ENCODE measurements around the gene RNF166.

Gene RNF166

GRCh38 chr16:88691129-88691813 is 14.9 kb downstream of the RNF166 start:
- Histone ChIP-seq H3K36me3 (ENCODE audit: control insufficient read depth, insufficient read depth, low read length) (peaks cover 3% of the 10 kb centered on the region), H3K4me1 (ENCODE audit: control insufficient read depth, insufficient read depth, low read length) (peaks cover 5% of the 10 kb centered on the region), H3K4me3 (ENCODE audit: low read depth, low read length) (no peak overlapping the region), H3K27me3 (ENCODE audit: control insufficient read depth, insufficient read depth, low read length) (peaks cover 12% of the 10 kb centered on the region), H3K9me3 (ENCODE audit: control insufficient read depth, insufficient read depth, low read length) (no peaks in the 10 kb centered on the region), H3K9ac (ENCODE audit: low read depth, low read length) (no peak overlapping the region)

GRCh38 chr16:88690341-88691128 is 15.7 kb downstream of the RNF166 start:
- peaks cover 12% of the 10 kb centered on the region for H3K27me3 ChIP-seq (ENCODE audit: control insufficient read depth, insufficient read depth, low read length)

DNA sequence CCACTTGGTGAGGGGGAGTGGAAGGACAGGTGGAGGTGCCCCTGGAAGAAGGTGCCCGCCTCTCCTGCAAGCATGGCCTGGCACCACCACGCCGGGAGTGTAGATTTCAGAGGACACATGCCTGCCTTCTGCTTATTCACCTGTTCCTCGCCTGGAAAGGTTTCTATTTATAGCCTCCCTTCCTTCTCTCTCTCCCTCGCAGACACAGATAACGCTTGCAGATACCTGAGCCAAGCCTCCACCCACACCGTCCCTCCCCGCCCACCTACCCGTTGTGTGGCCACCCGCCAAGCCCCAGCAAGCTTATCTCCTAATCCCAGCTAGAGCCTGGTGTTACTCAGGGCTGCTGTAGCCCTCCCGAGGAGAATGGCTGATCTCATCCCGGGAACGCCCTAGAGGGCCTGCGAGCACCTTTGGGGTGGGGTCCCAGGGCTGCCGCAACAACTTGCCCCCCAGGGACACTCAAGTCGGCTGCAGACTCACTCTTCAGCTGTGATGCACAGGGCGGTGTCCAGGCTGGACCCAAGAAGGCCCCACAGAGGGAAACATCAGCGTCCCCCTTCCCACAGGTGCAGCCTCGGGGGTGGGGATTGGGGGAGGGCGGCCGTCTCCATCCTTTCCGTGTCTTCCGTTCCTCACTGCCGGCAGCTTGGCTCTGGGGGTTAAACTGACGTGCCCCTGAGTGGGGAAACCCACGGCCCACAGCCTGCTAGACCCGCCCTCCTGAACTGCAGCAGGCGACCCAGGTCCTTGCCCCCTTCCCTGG is 18.0 kb downstream of the RNF166 start:
- H3K9me3 ChIP-seq (ENCODE audit: control insufficient read depth, insufficient read depth, low read length): no peaks in the 10 kb centered on the region
- H3K36me3 ChIP-seq (ENCODE audit: control insufficient read depth, insufficient read depth, low read length): no peaks in the 10 kb centered on the region
- H3K4me1 ChIP-seq (ENCODE audit: control insufficient read depth, insufficient read depth, low read length): peaks cover 5% of the 10 kb centered on the region
- H3K9ac ChIP-seq (ENCODE audit: low read depth, low read length): no peak overlapping the region
- peaks cover 12% of the 10 kb centered on the region for H3K27me3 ChIP-seq (ENCODE audit: control insufficient read depth, insufficient read depth, low read length)
- H3K4me3 ChIP-seq (ENCODE audit: low read depth, low read length): no peak overlapping the region

More at GRCh38 chr16:88690341-88691128, 15.7 kb downstream of the RNF166 start:
- peaks cover 5% of the 10 kb centered on the region for H3K4me1 ChIP-seq (ENCODE audit: control insufficient read depth, insufficient read depth, low read length)
- H3K36me3 ChIP-seq (ENCODE audit: control insufficient read depth, insufficient read depth, low read length): no peaks in the 10 kb centered on the region
- no peak overlapping the region for H3K9ac ChIP-seq (ENCODE audit: low read depth, low read length)
- no peaks in the 10 kb centered on the region for H3K9me3 ChIP-seq (ENCODE audit: control insufficient read depth, insufficient read depth, low read length)
- H3K4me3 ChIP-seq (ENCODE audit: low read depth, low read length): no peak overlapping the region

- Histone ChIP-seq H3K27me3 (ENCODE audit: control insufficient read depth, insufficient read depth, low read length) (peaks cover 12% of the 10 kb centered on the region), H3K36me3 (ENCODE audit: control insufficient read depth, insufficient read depth, low read length) (no peaks in the 10 kb centered on the region), H3K9me3 (ENCODE audit: control insufficient read depth, insufficient read depth, low read length) (no peaks in the 10 kb centered on the region), H3K4me1 (ENCODE audit: control insufficient read depth, insufficient read depth, low read length) (peaks cover 5% of the 10 kb centered on the region), H3K4me3 (ENCODE audit: low read depth, low read length) (no peak overlapping the region), H3K9ac (ENCODE audit: low read depth, low read length) (no peak overlapping the region)
These were observed 18.6 kb downstream of the RNF166 start for GRCh38 chr16:88687676-88688012.

DNA sequence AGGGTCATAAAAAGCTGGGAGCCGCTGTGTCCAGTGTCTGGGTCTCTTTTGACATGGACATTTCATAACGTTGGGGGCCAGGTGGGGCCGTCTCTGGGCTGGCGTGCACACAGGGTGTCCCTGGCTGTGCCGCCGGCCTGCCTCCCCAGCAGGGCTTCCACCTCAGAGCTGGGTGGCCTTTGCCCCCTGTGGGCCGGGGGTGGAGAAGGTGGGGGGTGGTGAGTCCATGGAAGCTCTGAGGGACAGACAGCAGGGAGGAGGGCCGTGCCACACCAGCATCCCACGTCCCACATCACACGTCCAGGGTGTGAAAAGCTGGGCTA is 19.0 kb downstream of the RNF166 start:
- no peaks in the 10 kb centered on the region for H3K9me3 ChIP-seq (ENCODE audit: control insufficient read depth, insufficient read depth, low read length)
- H3K4me3 ChIP-seq (ENCODE audit: low read depth, low read length): no peak overlapping the region
- peaks cover 5% of the 10 kb centered on the region for H3K4me1 ChIP-seq (ENCODE audit: control insufficient read depth, insufficient read depth, low read length)
- H3K36me3 ChIP-seq (ENCODE audit: control insufficient read depth, insufficient read depth, low read length): no peaks in the 10 kb centered on the region
- H3K27me3 ChIP-seq (ENCODE audit: control insufficient read depth, insufficient read depth, low read length): peaks cover 12% of the 10 kb centered on the region
- H3K9ac ChIP-seq (ENCODE audit: low read depth, low read length): no peak overlapping the region

DNA sequence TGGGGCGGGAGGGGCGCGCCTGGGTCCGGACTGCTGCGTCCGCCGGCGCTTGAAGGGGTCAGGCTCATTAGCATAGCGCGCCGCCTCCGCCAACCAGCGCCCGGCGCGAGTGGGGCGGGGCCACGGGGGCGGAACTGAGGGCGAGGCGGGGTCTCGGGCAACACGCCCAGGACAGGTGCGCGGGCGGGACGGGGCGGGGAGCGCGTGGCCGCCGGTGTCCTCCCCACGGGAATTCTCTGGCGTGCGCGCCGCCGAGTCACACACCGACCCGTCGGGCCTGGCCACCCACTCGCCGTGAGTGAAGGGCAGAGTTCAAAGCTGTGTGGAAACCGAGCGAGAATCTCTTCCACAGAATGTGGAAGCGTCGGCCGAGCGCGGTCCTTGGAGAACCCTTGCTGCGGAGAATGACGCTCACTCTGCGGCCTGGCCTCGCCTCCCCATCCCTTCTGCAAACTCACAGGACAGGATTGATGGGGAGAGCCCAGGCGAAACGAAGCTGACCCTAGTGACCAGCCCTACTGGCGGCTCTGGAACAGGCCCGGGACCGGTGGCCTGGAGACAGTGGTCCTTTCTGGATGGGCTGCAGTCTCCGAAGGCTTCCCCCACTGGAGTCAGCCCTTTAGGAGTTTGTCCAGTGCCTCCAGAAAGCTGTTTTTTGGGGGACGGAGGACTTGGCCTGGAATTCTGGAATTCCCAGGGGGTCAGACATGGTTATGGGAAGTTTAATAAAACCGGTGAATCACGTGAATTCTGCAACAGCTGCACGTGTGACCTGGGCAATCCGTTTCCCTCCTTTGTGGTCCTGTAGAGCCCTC is 19.6 kb downstream of the RNF166 start, which contains the start of gene SNAI3:
TSS of gene SNAI3 (minus strand) at position 69 of the 815 bp plus-strand sequence. CDS start 101 bp downstream, outside the sequence.
- peaks cover 5% of the 10 kb centered on the region for H3K4me1 ChIP-seq (ENCODE audit: control insufficient read depth, insufficient read depth, low read length)
- H3K9ac ChIP-seq (ENCODE audit: low read depth, low read length): peak within 1 kb of the TSS; percentile 65
- H3K36me3 ChIP-seq (ENCODE audit: control insufficient read depth, insufficient read depth, low read length): no peaks in the 10 kb centered on the region
- peaks cover 12% of the 10 kb centered on the region for H3K27me3 ChIP-seq (ENCODE audit: control insufficient read depth, insufficient read depth, low read length)
- peak within 1 kb of the TSS; percentile 67 for H3K4me3 ChIP-seq (ENCODE audit: low read depth, low read length)
- H3K9me3 ChIP-seq (ENCODE audit: control insufficient read depth, insufficient read depth, low read length): no peaks in the 10 kb centered on the region

- H3K4me3 ChIP-seq (ENCODE audit: low read depth, low read length): peak overlapping the region; percentile 67
- no peaks in the 10 kb centered on the region for H3K36me3 ChIP-seq (ENCODE audit: control insufficient read depth, insufficient read depth, low read length)
- H3K4me1 ChIP-seq (ENCODE audit: control insufficient read depth, insufficient read depth, low read length): peaks cover 5% of the 10 kb centered on the region
- H3K27me3 ChIP-seq (ENCODE audit: control insufficient read depth, insufficient read depth, low read length): peaks cover 12% of the 10 kb centered on the region
- no peaks in the 10 kb centered on the region for H3K9me3 ChIP-seq (ENCODE audit: control insufficient read depth, insufficient read depth, low read length)
- peak overlapping the region; percentile 65 for H3K9ac ChIP-seq (ENCODE audit: low read depth, low read length)
These were observed 20.2 kb downstream of the RNF166 start for GRCh38 chr16:88686062-88686438.

- Histone ChIP-seq H3K4me3 (ENCODE audit: low read depth, low read length) (peak overlapping the region; percentile 67), H3K27me3 (ENCODE audit: control insufficient read depth, insufficient read depth, low read length) (peaks cover 12% of the 10 kb centered on the region), H3K4me1 (ENCODE audit: control insufficient read depth, insufficient read depth, low read length) (peaks cover 5% of the 10 kb centered on the region), H3K36me3 (ENCODE audit: control insufficient read depth, insufficient read depth, low read length) (no peaks in the 10 kb centered on the region), H3K9ac (ENCODE audit: low read depth, low read length) (peak overlapping the region; percentile 65), H3K9me3 (ENCODE audit: control insufficient read depth, insufficient read depth, low read length) (no peaks in the 10 kb centered on the region)
These were observed 20.8 kb downstream of the RNF166 start for GRCh38 chr16:88685156-88686061.

DNA sequence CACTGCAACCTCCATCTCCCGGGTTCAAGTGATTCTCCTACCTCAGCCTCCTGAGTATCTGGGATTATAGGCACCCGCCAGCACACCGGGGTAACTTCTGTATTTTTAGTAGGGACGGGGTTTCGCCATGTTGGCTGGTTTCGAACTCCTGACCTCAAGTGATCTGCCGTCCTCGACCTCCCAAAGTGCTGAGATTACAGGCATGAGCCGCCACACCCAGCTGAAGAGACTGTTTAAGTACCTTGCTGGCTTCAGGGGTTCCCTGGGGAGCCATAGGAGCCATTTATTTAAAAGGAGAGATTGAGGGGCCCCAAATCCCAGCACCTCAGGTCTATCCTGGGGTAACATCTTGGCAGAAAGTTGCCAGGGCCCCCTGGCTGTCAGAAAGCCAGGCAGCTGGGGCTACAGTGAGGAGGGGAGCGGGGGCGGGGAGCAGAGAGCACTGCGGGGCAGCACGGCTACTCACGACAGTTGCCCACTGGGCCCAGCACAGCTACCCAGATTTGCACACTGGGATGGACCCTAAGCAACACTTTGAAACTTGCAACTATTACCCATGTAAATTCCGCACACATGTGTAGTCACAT is 21.5 kb downstream of the RNF166 start:
- H3K4me1 ChIP-seq (ENCODE audit: control insufficient read depth, insufficient read depth, low read length): peaks cover 5% of the 10 kb centered on the region
- no peaks in the 10 kb centered on the region for H3K36me3 ChIP-seq (ENCODE audit: control insufficient read depth, insufficient read depth, low read length)
- H3K9me3 ChIP-seq (ENCODE audit: control insufficient read depth, insufficient read depth, low read length): no peaks in the 10 kb centered on the region
- peaks cover 12% of the 10 kb centered on the region for H3K27me3 ChIP-seq (ENCODE audit: control insufficient read depth, insufficient read depth, low read length)
- H3K4me3 ChIP-seq (ENCODE audit: low read depth, low read length): peak overlapping the region; percentile 67
- H3K9ac ChIP-seq (ENCODE audit: low read depth, low read length): no peak overlapping the region

- no peak overlapping the region for H3K4me3 ChIP-seq (ENCODE audit: low read depth, low read length)
- no peaks in the 10 kb centered on the region for H3K36me3 ChIP-seq (ENCODE audit: control insufficient read depth, insufficient read depth, low read length)
- H3K4me1 ChIP-seq (ENCODE audit: control insufficient read depth, insufficient read depth, low read length): peaks cover 2% of the 10 kb centered on the region
- no peaks in the 10 kb centered on the region for H3K9me3 ChIP-seq (ENCODE audit: control insufficient read depth, insufficient read depth, low read length)
- peaks cover 4% of the 10 kb centered on the region for H3K27me3 ChIP-seq (ENCODE audit: control insufficient read depth, insufficient read depth, low read length)
- H3K9ac ChIP-seq (ENCODE audit: low read depth, low read length): no peak overlapping the region
These were observed 24.3 kb downstream of the RNF166 start for GRCh38 chr16:88681709-88682451.
